Left lung (tissue), 10 donors: ENCODE measurements around the gene FCRL6. TPM values are rescaled to one million over a fixed set of nuclear protein-coding genes. Genes with fewer than 3 reads are reported as not detected.

Experiments
- ATAC-seq: fragments of 200-7000 bp; cut with Tn5 transposase; one replicate; pipeline ENCODE4 v1.9.1; 2020; ENCODE audit warnings: moderate library complexity
- DNase-seq, 4 donors: peaks; one replicate each; pipeline ENCODE4 v3.0.0-alpha.2; 2013 to 2020
- H3K27ac ChIP-seq, 2 donors: fragments of 200-600 bp; sonication (generic) in 1 of 2; one replicate each; pipeline versions ENCODE4 v1.5.0 to v1.8.0; 2020 to 2021
- H3K27me3 ChIP-seq, 2 donors: fragments of 200-600 bp; sonication (generic) in 1 of 2; one replicate each; pipeline versions ENCODE4 v1.5.0 to v1.8.0; 2020 to 2021
- H3K36me3 ChIP-seq, 2 donors: fragments of 200-600 bp; sonication (generic) in 1 of 2; one replicate each; pipeline versions ENCODE4 v1.5.0 to v1.8.0; 2020 to 2021
- H3K4me1 ChIP-seq, 2 donors: fragments of 200-600 bp; one replicate each; pipeline ENCODE4 v1.8.0; 2021
- H3K4me3 ChIP-seq, 2 donors: fragments of 200-600 bp; sonication (generic) in 1 of 2; one replicate each; pipeline versions ENCODE4 v1.5.0 to v1.8.0; 2020 to 2021; ENCODE audit warnings: mild to moderate bottlenecking in 1 of 2
- H3K9me3 ChIP-seq, 2 donors: fragments of 200-600 bp; sonication (generic) in 1 of 2; one replicate each; pipeline versions ENCODE4 v1.5.0 to v1.8.0; 2020 to 2021
- CTCF ChIP-seq, 2 donors: fragments of 200-600 bp; sonication (generic) in 1 of 2; IDR thresholded peaks; one replicate each; pipeline versions ENCODE4 v1.5.0 to v1.8.0; 2021; ENCODE audit warnings: antibody characterized with exemption in 2 of 2
- intact Hi-C, 2 donors: fragments of 100-400 bp; cut with DNase I; formaldehyde crosslinking; loops; one replicate each; pipeline versions ENCODE4 v1.11.2 to v1.14.2; 2022
- polyA plus RNA-seq, 6 donors: library from polyadenylated mRNA; unstranded; fragments of 120-200 nt; gene quantifications; one replicate each; pipeline ENCODE4 v1.2.1, GENCODE V29; 2013; ENCODE audit not compliant: insufficient read length in 6 of 6
- total RNA-seq, 2 donors: library from RNA; stranded (reverse); fragmentation: NEBNext Ultra II Directional; extraction: Animal tissue kit (Norgen Biotek cat#: 25700); gene quantifications; one replicate each; pipeline ENCODE4 v1.2.1, GENCODE V29; 2021
- donor health status: DM: no; HTN: yes; CAD: no.
- donor health status: DM: no; HTN: no; CAD: no.

The FCRL6 gene
- total and polyA plus RNA-seq, 8 donors: 0.38 to 2.2 (median 0.50) TPM

GRCh38 chr1:159835356-159835755, 33.2 kb downstream of the FCRL6 start:
- DNase-seq (no peak), ATAC-seq (no peak)
- TF ChIP-seq CTCF (IDR thresholded peaks at IDR 0.05): no peak
- Histone ChIP-seq H3K4me1 (peaks cover 0 to 8% of the 10 kb centered on the region in 2 donors), H3K9me3 (no peaks in the 10 kb centered on the region), H3K27me3 (no peaks in the 10 kb centered on the region), H3K36me3 (peaks cover 0 to 46% of the 10 kb centered on the region in 2 donors), H3K4me3 (no peak overlapping the region), H3K27ac (no peak overlapping the region)
- intact Hi-C loops: no loop called here

DNA sequence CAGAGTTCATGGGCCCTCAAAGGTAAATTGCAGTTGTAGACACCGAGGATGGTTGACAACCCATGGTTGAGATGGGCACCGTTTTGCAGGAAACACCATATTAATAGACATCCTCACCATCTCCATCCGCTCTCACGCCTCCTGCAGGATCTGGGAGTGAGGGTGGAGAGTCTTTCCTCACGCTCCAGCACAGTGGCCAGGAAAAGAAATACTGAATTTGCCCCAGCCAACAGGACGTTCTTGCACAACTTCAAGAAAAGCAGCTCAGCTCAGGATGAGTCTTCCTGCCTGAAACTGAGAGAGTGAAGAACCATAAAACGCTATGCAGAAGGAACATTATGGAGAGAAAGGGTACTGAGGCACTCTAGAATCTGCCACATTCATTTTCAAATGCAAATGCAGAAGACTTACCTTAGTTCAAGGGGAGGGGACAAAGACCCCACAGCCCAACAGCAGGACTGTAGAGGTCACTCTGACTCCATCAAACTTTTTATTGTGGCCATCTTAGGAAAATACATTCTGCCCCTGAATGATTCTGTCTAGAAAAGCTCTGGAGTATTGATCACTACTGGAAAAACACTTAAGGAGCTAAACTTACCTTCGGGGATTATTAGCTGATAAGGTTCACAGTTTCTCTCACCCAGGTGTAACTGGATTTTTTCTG, 33.8 kb downstream of the FCRL6 start:
- H3K27me3 ChIP-seq: no peaks in the 10 kb centered on the region
- DNase-seq (no peak), ATAC-seq (no peak)
- no peaks in the 10 kb centered on the region for H3K9me3 ChIP-seq
- peaks cover 0 to 46% of the 10 kb centered on the region in 2 donors for H3K36me3 ChIP-seq
- peaks cover 0 to 2% of the 10 kb centered on the region in 2 donors for H3K4me1 ChIP-seq
- H3K27ac ChIP-seq: no peak overlapping the region
- no peak overlapping the region for H3K4me3 ChIP-seq
- intact Hi-C loops: no loop called here
- TF ChIP-seq CTCF (IDR thresholded peaks at IDR 0.05): no peak

GRCh38 chr1:159838715-159839114, 36.6 kb downstream of the FCRL6 start:
- Histone ChIP-seq H3K36me3 (peaks cover 0 to 36% of the 10 kb centered on the region in 2 donors), H3K9me3 (no peaks in the 10 kb centered on the region), H3K4me3 (no peak overlapping the region), H3K27ac (no peak overlapping the region), H3K27me3 (no peaks in the 10 kb centered on the region), H3K4me1 (no peaks in the 10 kb centered on the region)
- TF ChIP-seq CTCF (IDR thresholded peaks at IDR 0.05): no peak
- intact Hi-C loops: no loop called here
- DNase-seq (no peak), ATAC-seq (no peak)

DNA sequence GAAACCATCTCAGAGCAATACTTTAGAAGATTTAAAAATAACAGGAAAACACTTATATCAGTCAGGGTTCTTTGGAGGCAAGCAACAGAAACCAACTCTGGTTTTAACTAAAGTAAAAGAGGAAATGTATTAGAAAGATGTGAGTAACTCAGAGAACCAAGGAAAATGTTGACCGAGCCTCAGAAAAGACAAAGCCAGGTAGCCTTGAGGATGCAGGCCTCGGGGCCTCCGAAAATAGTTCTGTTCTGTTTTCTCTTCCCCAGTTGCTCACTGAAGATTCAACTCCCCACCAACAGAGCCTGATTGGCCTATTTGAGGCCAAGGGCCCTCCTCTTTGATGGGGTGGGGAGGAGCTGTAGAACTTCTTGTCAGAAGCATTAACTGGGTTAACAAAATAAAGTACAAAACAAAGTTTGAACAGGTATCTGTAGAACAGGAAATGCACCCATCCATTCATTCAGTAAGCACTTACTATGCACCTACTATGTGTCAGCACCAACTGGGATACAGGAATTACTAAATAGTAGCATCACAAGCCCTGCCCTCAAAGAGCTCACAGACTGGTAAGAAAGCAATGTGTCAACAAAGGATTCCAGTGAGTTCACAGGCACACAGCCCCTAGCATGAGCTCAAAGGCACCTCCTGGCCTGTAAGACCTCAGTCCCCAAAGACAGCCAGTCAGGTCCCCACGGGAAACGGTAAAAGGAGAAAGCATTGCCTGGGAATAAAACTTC, 37.1 kb downstream of the FCRL6 start:
- no peak for ATAC-seq
- intact Hi-C loops: no loop called here
- no peaks in the 10 kb centered on the region for H3K9me3 ChIP-seq
- peaks cover 0 to 30% of the 10 kb centered on the region in 2 donors for H3K36me3 ChIP-seq
- no peak overlapping the region for H3K27ac ChIP-seq
- no peak for DNase-seq
- TF ChIP-seq CTCF (IDR thresholded peaks at IDR 0.05): no peak
- no peaks in the 10 kb centered on the region for H3K27me3 ChIP-seq
- H3K4me1 ChIP-seq: no peaks in the 10 kb centered on the region
- H3K4me3 ChIP-seq: no peak overlapping the region

- no peak for TF ChIP-seq CTCF (IDR thresholded peaks at IDR 0.05)
- H3K27me3 ChIP-seq: no peaks in the 10 kb centered on the region
- no peaks in the 10 kb centered on the region for H3K4me1 ChIP-seq
- H3K4me3 ChIP-seq: no peak overlapping the region
- DNase-seq (no peak), ATAC-seq (no peak)
- intact Hi-C loops: no loop called here
- no peak overlapping the region for H3K27ac ChIP-seq
- peaks cover 0 to 8% of the 10 kb centered on the region in 2 donors for H3K36me3 ChIP-seq
- no peaks in the 10 kb centered on the region for H3K9me3 ChIP-seq
Observed at GRCh38 chr1:159841749-159842148, 39.6 kb downstream of the FCRL6 start.
